SU-DHL-6 (cell line): ENCODE measurements around the gene WDR87.

Experiments used
- CTCF ChIP-seq: fragments of 200-600 bp; sonication (generic); IDR thresholded peaks from one replicate; pipeline ENCODE4 v1.5.1; 2017; ENCODE audit warnings: antibody characterized with exemption, mild to moderate bottlenecking, low read length, moderate library complexity; ENCODE audit not compliant: insufficient read depth, poor library complexity, severe bottlenecking
- EZH2phosphoT487 ChIP-seq: fragments of 200-600 bp; sonication (generic), shearing (Covaris generic); conservative IDR thresholded peaks from 2 replicates; pipeline ENCODE4 v1.6.1; 2018; ENCODE audit warnings: mild to moderate bottlenecking, antibody characterized with exemption, low read length, moderate library complexity, mixed read lengths

- TF ChIP-seq CTCF: no peak
- no peak for TF ChIP-seq EZH2phosphoT487
Measured at GRCh38 chr19:37907735-37908455, 1.5 kb upstream of the WDR87 start.
